Osteoblast (primary cell): Measurements from ENCODE around the gene ADD1. TPM values are rescaled to one million over a fixed set of nuclear protein-coding genes. Genes with fewer than 3 reads are reported as not detected.

Experiments
- DNase-seq: peaks from one replicate; pipeline ENCODE4 v3.0.0; 2011; ENCODE audit warnings: low spot score, mixed read lengths; ENCODE audit not compliant: insufficient read length; ENCODE audit errors: missing footprints
- H2AFZ ChIP-seq: 2 replicates; pipeline ENCODE4 v1.6.0; 2011; ENCODE audit warnings: mild to moderate bottlenecking, low read length
- H3K27ac ChIP-seq: 2 replicates; pipeline ENCODE4 v1.5.1; 2011; ENCODE audit warnings: mild to moderate bottlenecking, low read depth, low read length, moderate library complexity
- H3K27me3 ChIP-seq: 2 replicates; pipeline ENCODE4 v1.6.0; 2012; ENCODE audit warnings: mild to moderate bottlenecking, control low read depth, inconsistent platforms, low read length, moderate library complexity; ENCODE audit not compliant: insufficient read depth
- H3K36me3 ChIP-seq: 2 replicates; pipeline ENCODE4 v1.5.1; 2011; ENCODE audit warnings: mild to moderate bottlenecking, low read length, control low read depth, moderate library complexity; ENCODE audit not compliant: insufficient read depth
- H3K4me1 ChIP-seq: 2 replicates; pipeline ENCODE4 v1.5.1; 2011; ENCODE audit warnings: mild to moderate bottlenecking, low read length, control low read depth, moderate library complexity; ENCODE audit not compliant: insufficient read depth
- H3K4me2 ChIP-seq: 2 replicates; pipeline ENCODE4 v1.6.0; 2011; ENCODE audit warnings: mild to moderate bottlenecking, low read length; ENCODE audit not compliant: insufficient read depth
- H3K4me3 ChIP-seq: fragments of 200-600 bp; sonication (generic); 3 replicates; pipeline ENCODE4 v1.5.1; 2012; ENCODE audit warnings: mild to moderate bottlenecking, low read length, inconsistent platforms; ENCODE audit not compliant: insufficient read depth
- H3K79me2 ChIP-seq: 2 replicates; pipeline ENCODE4 v1.6.0; 2012; ENCODE audit warnings: mild to moderate bottlenecking, low read length, control low read depth, inconsistent platforms; ENCODE audit not compliant: insufficient read depth
- H3K9me3 ChIP-seq: 2 replicates; pipeline ENCODE4 v1.5.1; 2011; ENCODE audit warnings: low read depth, low read length, control low read depth
- H4K20me1 ChIP-seq: 2 replicates; pipeline ENCODE4 v1.6.0; 2012; ENCODE audit warnings: mild to moderate bottlenecking, low read length, control low read depth; ENCODE audit not compliant: insufficient read depth
- total RNA-seq: library from RNA; depleted of rRNA; stranded (reverse); fragments of >200 nt; gene quantifications from 2 replicates; pipeline ENCODE4 v1.2.3, GENCODE V29; 2012
- TF ChIP-seq, protein P1 (sequence below): IDR thresholded peaks from 2 replicates; pipeline ENCODE4 v1.5.1; 2011; ENCODE audit warnings: mild to moderate bottlenecking, low read depth, low read length, moderate library complexity; ENCODE audit errors: extremely low read depth

ADD1 gene
- total RNA-seq, 1 donor = 200 TPM

DNA sequence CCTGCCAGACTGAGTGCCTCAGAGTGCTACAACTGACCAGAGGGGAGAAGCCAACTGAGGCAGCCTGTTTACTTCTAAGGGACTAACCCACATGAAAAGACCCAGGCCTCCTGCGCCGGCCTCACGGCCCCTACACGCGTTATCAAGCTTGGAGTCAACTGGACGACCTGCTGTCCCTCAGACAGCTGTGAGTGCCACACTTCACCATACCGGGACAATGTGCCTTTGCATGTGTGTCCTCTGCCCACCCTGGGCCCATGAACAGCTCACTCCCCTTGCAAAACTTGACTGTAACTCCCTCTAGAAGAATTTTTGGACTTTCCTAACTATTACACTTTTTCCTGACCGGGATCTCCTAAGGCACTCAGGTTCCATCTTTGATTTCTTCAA, 117.8 kb downstream of the ADD1 start:
- TF ChIP-seq, protein P1, sequence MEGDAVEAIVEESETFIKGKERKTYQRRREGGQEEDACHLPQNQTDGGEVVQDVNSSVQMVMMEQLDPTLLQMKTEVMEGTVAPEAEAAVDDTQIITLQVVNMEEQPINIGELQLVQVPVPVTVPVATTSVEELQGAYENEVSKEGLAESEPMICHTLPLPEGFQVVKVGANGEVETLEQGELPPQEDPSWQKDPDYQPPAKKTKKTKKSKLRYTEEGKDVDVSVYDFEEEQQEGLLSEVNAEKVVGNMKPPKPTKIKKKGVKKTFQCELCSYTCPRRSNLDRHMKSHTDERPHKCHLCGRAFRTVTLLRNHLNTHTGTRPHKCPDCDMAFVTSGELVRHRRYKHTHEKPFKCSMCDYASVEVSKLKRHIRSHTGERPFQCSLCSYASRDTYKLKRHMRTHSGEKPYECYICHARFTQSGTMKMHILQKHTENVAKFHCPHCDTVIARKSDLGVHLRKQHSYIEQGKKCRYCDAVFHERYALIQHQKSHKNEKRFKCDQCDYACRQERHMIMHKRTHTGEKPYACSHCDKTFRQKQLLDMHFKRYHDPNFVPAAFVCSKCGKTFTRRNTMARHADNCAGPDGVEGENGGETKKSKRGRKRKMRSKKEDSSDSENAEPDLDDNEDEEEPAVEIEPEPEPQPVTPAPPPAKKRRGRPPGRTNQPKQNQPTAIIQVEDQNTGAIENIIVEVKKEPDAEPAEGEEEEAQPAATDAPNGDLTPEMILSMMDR = no peak
- H3K9me3 ChIP-seq = no peaks in the 10 kb centered on the region
- peaks cover 13% of the 10 kb centered on the region for H3K36me3 ChIP-seq
- H3K27ac ChIP-seq = no peak overlapping the region
- peak overlapping the region; percentile 96 for H3K4me3 ChIP-seq
- H3K79me2 ChIP-seq = peaks cover 75% of the 10 kb centered on the region
- peaks cover 29% of the 10 kb centered on the region for H4K20me1 ChIP-seq
- H3K4me2 ChIP-seq = peak overlapping the region; percentile 95
- no peak overlapping the region for H2AFZ ChIP-seq
- H3K27me3 ChIP-seq = no peaks in the 10 kb centered on the region
- H3K4me1 ChIP-seq = peaks cover 38% of the 10 kb centered on the region
- DNase-seq = no peak

DNA sequence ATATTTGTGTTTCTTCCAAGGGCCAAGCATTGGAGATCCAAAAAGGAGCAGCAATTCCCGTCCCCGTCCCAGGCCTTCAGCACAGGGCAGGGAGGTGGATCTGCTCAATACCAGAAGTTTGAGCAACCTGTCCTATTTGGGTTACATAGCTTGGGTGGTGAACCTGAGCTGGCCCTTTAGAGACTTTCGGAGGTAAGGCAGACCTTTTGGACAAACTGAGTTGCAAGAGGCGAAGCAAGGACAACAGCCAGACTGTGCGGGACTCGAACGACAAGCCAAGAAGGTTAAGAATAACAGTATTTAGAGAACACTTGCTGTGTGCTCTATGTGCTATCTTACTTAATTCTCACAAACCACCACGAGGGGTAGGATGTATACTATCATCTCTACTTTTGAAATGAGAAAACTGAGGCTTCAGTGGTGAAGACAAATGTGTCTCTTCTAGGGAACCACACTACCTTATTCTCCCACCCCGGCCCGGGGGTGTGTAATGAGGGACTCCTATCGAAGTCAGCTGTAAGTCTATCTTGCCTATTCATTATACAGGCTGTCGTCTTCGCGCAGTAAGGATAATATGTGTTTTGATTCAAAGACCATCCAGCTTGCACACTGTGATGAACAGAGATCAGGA, 118.3 kb downstream of the ADD1 start:
- no peak for DNase-seq
- Histone ChIP-seq H3K4me2 (peak overlapping the region; percentile 95), H3K27me3 (no peaks in the 10 kb centered on the region), H3K9me3 (no peaks in the 10 kb centered on the region), H3K27ac (peak overlapping the region; percentile 89), H4K20me1 (peaks cover 29% of the 10 kb centered on the region), H2AFZ (no peak overlapping the region), H3K79me2 (peaks cover 72% of the 10 kb centered on the region), H3K36me3 (peaks cover 8% of the 10 kb centered on the region), H3K4me3 (peak overlapping the region; percentile 96), H3K4me1 (peaks cover 38% of the 10 kb centered on the region)
- TF ChIP-seq, protein P1 = no peak

DNA sequence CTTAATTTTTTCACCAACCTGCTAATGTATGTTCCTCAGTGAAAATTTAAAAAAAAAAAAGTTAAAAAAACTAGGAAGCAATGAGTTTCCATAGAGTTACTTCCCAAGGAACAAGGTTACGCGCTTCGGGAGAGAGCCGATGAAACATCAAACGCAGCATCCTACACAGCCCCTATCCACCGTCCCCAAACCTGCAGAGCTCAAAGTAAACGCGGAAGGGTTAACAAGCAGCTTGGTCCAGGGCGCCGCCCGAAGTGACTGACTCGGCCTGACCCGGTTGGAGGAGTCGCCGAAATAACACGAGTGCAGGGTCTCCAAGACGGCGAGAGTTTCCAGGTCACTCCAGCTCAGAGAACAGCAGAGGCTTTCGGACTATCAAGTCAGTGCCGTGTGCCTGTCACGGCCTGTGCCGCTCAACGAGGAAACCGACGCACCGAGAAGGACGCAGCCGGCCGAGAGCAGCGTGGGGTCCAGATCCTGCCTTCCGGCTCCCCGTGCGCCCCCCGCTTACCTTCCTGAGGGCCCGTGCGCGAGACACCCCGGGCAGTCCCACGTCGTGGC, 119.0 kb downstream of the ADD1 start:
- no peak for DNase-seq
- TF ChIP-seq, protein P1 = no peak
- Histone ChIP-seq H3K4me1 (peaks cover 37% of the 10 kb centered on the region), H4K20me1 (peaks cover 29% of the 10 kb centered on the region), H3K4me3 (peak overlapping the region; percentile 96), H2AFZ (peak overlapping the region; percentile 89), H3K27me3 (no peaks in the 10 kb centered on the region), H3K27ac (peak overlapping the region; percentile 89), H3K36me3 (peaks cover 2% of the 10 kb centered on the region), H3K4me2 (peak overlapping the region; percentile 95), H3K9me3 (no peaks in the 10 kb centered on the region), H3K79me2 (peaks cover 66% of the 10 kb centered on the region)

DNA sequence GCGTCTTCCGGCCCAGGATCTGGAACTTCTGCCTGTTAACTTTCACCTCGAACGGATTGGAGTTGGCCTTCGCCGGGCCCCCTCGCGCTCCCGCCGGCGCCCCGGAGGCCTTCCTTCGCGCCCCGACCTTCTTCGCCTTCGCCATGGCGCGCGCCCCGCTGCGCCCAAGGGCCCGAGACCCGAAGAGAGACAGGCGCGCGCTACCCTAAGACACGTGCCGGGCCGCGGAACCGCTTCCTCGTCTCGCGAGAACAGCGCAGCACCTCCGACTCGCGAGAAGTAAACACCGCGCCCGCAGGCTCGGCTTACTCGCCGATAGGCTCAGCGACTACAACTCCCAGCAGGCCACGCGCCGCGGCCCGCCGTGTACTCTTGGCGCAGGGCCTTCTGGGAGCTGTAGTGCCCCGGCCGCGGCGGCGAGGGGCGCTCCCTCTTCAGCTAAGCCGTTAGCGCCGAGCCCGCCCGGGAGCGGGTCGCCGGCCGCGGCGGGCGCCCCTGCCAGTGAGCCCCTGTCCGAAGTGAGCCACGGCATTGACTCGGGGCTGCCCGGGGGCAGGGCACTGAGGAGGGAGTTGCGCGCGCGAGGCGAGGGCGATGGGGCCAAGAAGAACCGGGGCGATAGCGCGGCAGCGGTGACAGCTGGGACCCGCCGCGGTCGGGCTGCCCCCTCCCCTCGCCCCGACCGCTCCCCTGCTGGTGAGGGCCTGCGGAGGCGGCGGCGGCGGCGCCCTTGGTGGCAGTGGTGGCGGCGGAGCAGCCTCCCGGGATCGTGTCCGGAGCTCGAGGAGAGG, 119.7 kb downstream of the ADD1 start, which contains the start of the genes GRK4 and NOP14:
Gene GRK4 (plus strand): TSS at position 397 of the 791 bp plus-strand sequence. CDS start 500 bp downstream, outside the sequence.
Gene NOP14 (minus strand): TSS at position 232 of the 791 bp plus-strand sequence. CDS start 87 bp downstream, at position 145.
- H2AFZ ChIP-seq = peak within 1 kb of the TSS; percentile 89
- H3K4me3 ChIP-seq = peak within 1 kb of the TSS; percentile 96
- peak within 1 kb of the TSS; percentile 89 for H3K27ac ChIP-seq
- H3K79me2 ChIP-seq = peaks cover 59% of the 10 kb centered on the region
- H4K20me1 ChIP-seq = peaks cover 29% of the 10 kb centered on the region
- TF ChIP-seq, protein P1 = no peak
- no peaks in the 10 kb centered on the region for H3K9me3 ChIP-seq
- no peaks in the 10 kb centered on the region for H3K36me3 ChIP-seq
- H3K4me2 ChIP-seq = peak within 1 kb of the TSS; percentile 95
- peaks cover 30% of the 10 kb centered on the region for H3K4me1 ChIP-seq
- H3K27me3 ChIP-seq = no peaks in the 10 kb centered on the region
- DNase-seq = peak; percentile 100
